Activated B cell treated with CpG ODN at 0.5 μM for 24 hours (primary cell): ENCODE data around the gene ZIM2. TPM values are rescaled to one million over a fixed set of nuclear protein-coding genes. Genes with fewer than 3 reads are reported as not detected.

ENCODE experiments used
- ATAC-seq: fragments of 200-7000 bp; cut with Tn5 transposase; one replicate; pipeline ENCODE4 v1.10.0; 2021; ENCODE audit warnings: low read depth, mild to moderate bottlenecking, moderate library complexity
- CTCF ChIA-PET: fragments of 350-600 bp; sonication (Branson Sonifier 250); formaldehyde crosslinking; loops from one replicate; lab custom pipeline; 2021; ENCODE audit warnings: antibody characterized with exemption; lab: Charles Lee
- POLR2A ChIA-PET: fragments of 350-600 bp; sonication (Branson Sonifier 250); formaldehyde crosslinking; loops from one replicate; lab custom pipeline; 2021; ENCODE audit warnings: antibody characterized with exemption; lab: Charles Lee
- DNase-seq: peaks from one replicate; pipeline ENCODE4 v3.0.0; 2022
- H3K27ac Mint-ChIP-seq: one replicate; pipeline ENCODE4 v1.8.0; 2020; ENCODE audit warnings: mixed read lengths
- H3K27me3 Mint-ChIP-seq: one replicate; pipeline ENCODE4 v1.8.0; 2021; ENCODE audit warnings: mixed read lengths
- H3K36me3 Mint-ChIP-seq: one replicate; pipeline ENCODE4 v1.8.0; 2021; ENCODE audit warnings: low read depth, mixed read lengths
- H3K4me1 Mint-ChIP-seq: one replicate; pipeline ENCODE4 v1.8.0; 2021; ENCODE audit warnings: mixed read lengths
- H3K4me3 Mint-ChIP-seq: one replicate; pipeline ENCODE4 v1.8.0; 2020; ENCODE audit warnings: mild to moderate bottlenecking, mixed read lengths
- H3K9me3 Mint-ChIP-seq: one replicate; pipeline ENCODE4 v1.8.0; 2020; ENCODE audit warnings: mixed read lengths
- CTCF ChIP-seq: fragments of 200-600 bp; IDR thresholded peaks from one replicate; pipeline ENCODE4 v1.8.0; 2022; ENCODE audit warnings: antibody characterized with exemption, mild to moderate bottlenecking
- intact Hi-C: fragments of 100-400 bp; cut with micrococcal nuclease; formaldehyde crosslinking; loops from one replicate; pipeline ENCODE4 v1.15.1; 2024
- total RNA-seq: library from RNA; stranded (reverse); gene quantifications from 2 replicates; pipeline ENCODE4 v1.2.3, GENCODE V29; 2022

Gene ZIM2
- total RNA-seq, 1 donor from 2014 or later, result not detected

GRCh38 chr19:56877069-56877715, 36.7 kb upstream of the ZIM2 start:
- no peak for DNase-seq
- TF ChIP-seq CTCF, result no peak
- Mint-ChIP-seq H3K27ac (no peak overlapping the region), H3K36me3 (peaks cover 2% of the 10 kb centered on the region), H3K4me3 (no peak overlapping the region), H3K27me3 (no peaks in the 10 kb centered on the region), H3K4me1 (no peaks in the 10 kb centered on the region), H3K9me3 (peaks cover 10% of the 10 kb centered on the region)
- CTCF ChIA-PET, result no interaction called here
- intact Hi-C loops, result no loop called here
- POLR2A ChIA-PET, result no interaction called here
- ATAC-seq, result no peak

- DNase-seq (no peak), ATAC-seq (no peak)
- Mint-ChIP-seq H3K36me3 (peaks cover 2% of the 10 kb centered on the region), H3K4me1 (no peaks in the 10 kb centered on the region), H3K4me3 (no peak overlapping the region), H3K27me3 (no peaks in the 10 kb centered on the region), H3K27ac (no peak overlapping the region), H3K9me3 (peaks cover 11% of the 10 kb centered on the region)
- POLR2A ChIA-PET, result no interaction called here
- TF ChIP-seq CTCF, result no peak
- CTCF ChIA-PET, result no interaction called here
- intact Hi-C loops, result no loop called here
These were observed 35.2 kb upstream of the ZIM2 start for GRCh38 chr19:56875717-56876116.

GRCh38 chr19:56874530-56874929, 34.0 kb upstream of the ZIM2 start:
- CTCF ChIA-PET, result no interaction called here
- no peak for ATAC-seq
- intact Hi-C loops, result no loop called here
- no peak for DNase-seq
- no peak for TF ChIP-seq CTCF
- peaks cover 2% of the 10 kb centered on the region for H3K36me3 Mint-ChIP-seq
- no peak overlapping the region for H3K4me3 Mint-ChIP-seq
- H3K4me1 Mint-ChIP-seq, result no peaks in the 10 kb centered on the region
- peaks cover 16% of the 10 kb centered on the region for H3K9me3 Mint-ChIP-seq
- POLR2A ChIA-PET, result no interaction called here
- H3K27me3 Mint-ChIP-seq, result no peaks in the 10 kb centered on the region
- no peak overlapping the region for H3K27ac Mint-ChIP-seq

GRCh38 chr19:56873493-56873892, 33.0 kb upstream of the ZIM2 start:
- no peak for DNase-seq
- H3K9me3 Mint-ChIP-seq, result peaks cover 16% of the 10 kb centered on the region
- ChIA-PET POLR2A (no interaction called here), CTCF (no interaction called here)
- H3K36me3 Mint-ChIP-seq, result peaks cover 2% of the 10 kb centered on the region
- no peak for TF ChIP-seq CTCF
- H3K27ac Mint-ChIP-seq, result no peak overlapping the region
- intact Hi-C loops, result no loop called here
- H3K4me1 Mint-ChIP-seq, result no peaks in the 10 kb centered on the region
- H3K4me3 Mint-ChIP-seq, result no peak overlapping the region
- no peaks in the 10 kb centered on the region for H3K27me3 Mint-ChIP-seq
- ATAC-seq, result no peak

- ATAC-seq (no peak), DNase-seq (no peak)
- intact Hi-C loops, result no loop called here
- Mint-ChIP-seq H3K27ac (no peak overlapping the region), H3K4me3 (no peak overlapping the region), H3K36me3 (no peaks in the 10 kb centered on the region), H3K9me3 (peaks cover 20% of the 10 kb centered on the region), H3K27me3 (no peaks in the 10 kb centered on the region), H3K4me1 (no peaks in the 10 kb centered on the region)
- ChIA-PET POLR2A (no interaction called here), CTCF (no interaction called here)
- no peak for TF ChIP-seq CTCF
These were observed 29.4 kb upstream of the ZIM2 start for GRCh38 chr19:56869886-56870285.
